Caco-2 (cell line): ENCODE measurements around the gene GTF2H2C. TPM values are rescaled to one million over a fixed set of nuclear protein-coding genes. Genes with fewer than 3 reads are reported as not detected.

Experiments used
- BruUV-seq: library from RNA; stranded (reverse); fragments of 400-500 nt; replicated peaks from 2 replicates; lab custom pipeline; 2021; lab: Mats Ljungman, UMichigan
- CTCF ChIA-PET: fragments of 300-600 bp; sonication (Branson Sonifier 250); formaldehyde crosslinking; loops from one replicate; lab custom pipeline; 2022; ENCODE audit warnings: antibody characterized with exemption; lab: Charles Lee
- POLR2A ChIA-PET: fragments of 300-600 bp; sonication (Branson Sonifier 250); formaldehyde crosslinking; loops from one replicate; lab custom pipeline; 2022; ENCODE audit warnings: antibody characterized with exemption; lab: Charles Lee
- DNase-seq, 2 experiments: peaks; one replicate each; pipeline versions ENCODE4 v3.0.0 to v3.0.0-alpha.2; 2020 to 2022
- H3K27me3 ChIP-seq: replicated peaks from 2 replicates; pipeline ENCODE4 v1.6.0; 2011; ENCODE audit warnings: low read length; ENCODE audit not compliant: control insufficient read depth, insufficient read depth
- H3K36me3 ChIP-seq: 2 replicates; pipeline ENCODE4 v1.5.1; 2011; ENCODE audit warnings: low read length; ENCODE audit not compliant: control insufficient read depth, insufficient read depth
- H3K4me1 ChIP-seq: fragments of 250-450 bp; sonication (Bioruptor Pico); 2 replicates; pipeline ENCODE4 v1.5.1; 2020; ENCODE audit warnings: mild to moderate bottlenecking
- H3K4me3 ChIP-seq: 2 replicates; pipeline ENCODE4 v1.5.1; 2011; ENCODE audit warnings: low read depth, mild to moderate bottlenecking, control low read depth, low read length
- H3K9me3 ChIP-seq: fragments of 250-450 bp; sonication (Bioruptor Pico); 2 replicates; pipeline ENCODE4 v1.5.1; 2020; ENCODE audit warnings: mild to moderate bottlenecking, moderate library complexity
- H3K27ac Mint-ChIP-seq: one replicate; pipeline ENCODE4 v1.8.0; 2022; ENCODE audit warnings: mixed read lengths; ENCODE audit not compliant: unreplicated experiment
- H3K27me3 Mint-ChIP-seq: one replicate; pipeline ENCODE4 v1.8.0; 2022; ENCODE audit warnings: mixed read lengths; ENCODE audit not compliant: insufficient read depth, unreplicated experiment
- H3K36me3 Mint-ChIP-seq: one replicate; pipeline ENCODE4 v1.8.0; 2022; ENCODE audit warnings: mild to moderate bottlenecking, mixed read lengths; ENCODE audit not compliant: insufficient read depth, unreplicated experiment
- H3K4me1 Mint-ChIP-seq: one replicate; pipeline ENCODE4 v1.8.0; 2022; ENCODE audit warnings: low read depth, mixed read lengths; ENCODE audit not compliant: unreplicated experiment
- H3K4me3 Mint-ChIP-seq: one replicate; pipeline ENCODE4 v1.8.0; 2022; ENCODE audit warnings: mild to moderate bottlenecking, moderate library complexity, mixed read lengths; ENCODE audit not compliant: unreplicated experiment
- H3K9me3 Mint-ChIP-seq: one replicate; pipeline ENCODE4 v1.8.0; 2022; ENCODE audit warnings: mixed read lengths; ENCODE audit not compliant: unreplicated experiment
- intact Hi-C: fragments of 100-400 bp; cut with micrococcal nuclease; formaldehyde crosslinking; loops from one replicate; pipeline ENCODE4 v1.10.0; 2022; ENCODE audit not compliant: unreplicated experiment
- total RNA-seq: library from RNA; stranded (reverse); gene quantifications from 2 replicates; pipeline ENCODE4 v1.2.3, GENCODE V29; 2022
- TF ChIP-seq, protein P1 (sequence below), 2 experiments: fragments of 200-600 bp in 1 of 2; IDR thresholded peaks; 1 replicate in 1 of 2; 2 replicates in 1 of 2; pipeline versions ENCODE4 v1.5.1 to v1.8.0; 2011 to 2022; ENCODE audit warnings: antibody characterized with exemption in 1 of 2, control low read depth in 1 of 2, inconsistent platforms in 1 of 2, low read depth in 1 of 2, low read length in 1 of 2, mild to moderate bottlenecking in 1 of 2, moderate library complexity in 1 of 2; ENCODE audit not compliant: insufficient read depth in 1 of 2, severe bottlenecking in 1 of 2, unreplicated experiment in 1 of 2

Gene GTF2H2C
- total RNA-seq, 1 experiment from 2014 or later = 44.8 TPM

DNA sequence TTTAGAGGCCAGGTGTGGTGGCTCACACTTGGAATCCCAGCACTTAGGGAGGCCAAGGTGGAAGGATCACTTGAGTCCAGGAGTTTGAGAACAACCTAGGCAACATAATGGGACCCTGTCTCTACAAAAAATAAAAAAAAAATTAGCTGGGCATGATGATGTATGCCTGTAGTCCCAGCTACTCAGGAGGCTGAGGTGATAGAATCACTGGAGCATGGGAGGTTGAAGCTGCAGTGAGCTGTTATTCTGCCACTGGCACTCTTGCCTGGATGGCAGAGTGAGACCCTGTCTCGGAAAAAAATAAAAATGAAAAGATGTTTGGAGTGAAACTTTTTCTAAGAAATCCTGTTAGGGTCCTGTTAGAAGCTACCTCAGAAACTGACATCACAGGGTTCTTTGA, 43.2 kb upstream of the GTF2H2C start:
- no peaks in the 10 kb centered on the region for H3K36me3 ChIP-seq
- TF ChIP-seq, protein P1, sequence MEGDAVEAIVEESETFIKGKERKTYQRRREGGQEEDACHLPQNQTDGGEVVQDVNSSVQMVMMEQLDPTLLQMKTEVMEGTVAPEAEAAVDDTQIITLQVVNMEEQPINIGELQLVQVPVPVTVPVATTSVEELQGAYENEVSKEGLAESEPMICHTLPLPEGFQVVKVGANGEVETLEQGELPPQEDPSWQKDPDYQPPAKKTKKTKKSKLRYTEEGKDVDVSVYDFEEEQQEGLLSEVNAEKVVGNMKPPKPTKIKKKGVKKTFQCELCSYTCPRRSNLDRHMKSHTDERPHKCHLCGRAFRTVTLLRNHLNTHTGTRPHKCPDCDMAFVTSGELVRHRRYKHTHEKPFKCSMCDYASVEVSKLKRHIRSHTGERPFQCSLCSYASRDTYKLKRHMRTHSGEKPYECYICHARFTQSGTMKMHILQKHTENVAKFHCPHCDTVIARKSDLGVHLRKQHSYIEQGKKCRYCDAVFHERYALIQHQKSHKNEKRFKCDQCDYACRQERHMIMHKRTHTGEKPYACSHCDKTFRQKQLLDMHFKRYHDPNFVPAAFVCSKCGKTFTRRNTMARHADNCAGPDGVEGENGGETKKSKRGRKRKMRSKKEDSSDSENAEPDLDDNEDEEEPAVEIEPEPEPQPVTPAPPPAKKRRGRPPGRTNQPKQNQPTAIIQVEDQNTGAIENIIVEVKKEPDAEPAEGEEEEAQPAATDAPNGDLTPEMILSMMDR (IDR thresholded peaks at IDR 0.05; ENCODE audit: insufficient read depth in 1 of 2, low read depth in 1 of 2, low read length in 1 of 2, severe bottlenecking in 1 of 2, unreplicated experiment in 1 of 2) = no peak
- H3K4me1 ChIP-seq = peaks cover 67% of the 10 kb centered on the region
- Mint-ChIP-seq H3K4me3 (no peak overlapping the region), H3K4me1 (peaks cover 20% of the 10 kb centered on the region), H3K9me3 (no peaks in the 10 kb centered on the region), H3K27ac (peak overlapping the region; percentile 74), H3K36me3 (peaks cover 85% of the 10 kb centered on the region), H3K27me3 (no peaks in the 10 kb centered on the region)
- DNase-seq = no peak
- H3K4me3 ChIP-seq = no peak overlapping the region
- intact Hi-C loops = loop anchor here (2.0 kb wide), 1 partner anchor 16 kb away; no protein-coding TSS in a partner anchor
- BruUV-seq = no TSS peak
- H3K27me3 ChIP-seq = no peaks in the 10 kb centered on the region
- ChIA-PET POLR2A (no interaction called here), CTCF (no interaction called here)
- H3K9me3 ChIP-seq = no peaks in the 10 kb centered on the region

GRCh38 chr5:69517763-69518212, 42.2 kb upstream of the GTF2H2C start:
- Histone ChIP-seq H3K27me3 (no peaks in the 10 kb centered on the region), H3K9me3 (no peaks in the 10 kb centered on the region), H3K36me3 (peaks cover 1% of the 10 kb centered on the region; the same call in 1 of the 2 replicates), H3K4me1 (peaks cover 64% of the 10 kb centered on the region), H3K4me3 (no peak overlapping the region)
- BruUV-seq = no TSS peak
- peaks cover 86% of the 10 kb centered on the region for H3K36me3 Mint-ChIP-seq
- H3K27me3 Mint-ChIP-seq = no peaks in the 10 kb centered on the region
- H3K9me3 Mint-ChIP-seq = no peaks in the 10 kb centered on the region
- DNase-seq = peak in 1 of 2 experiments; percentile 53
- ChIA-PET CTCF (no interaction called here), POLR2A (interaction anchor here (0.6 kb wide), 1 partner anchor 196 kb away, joined by 3 read pairs; no protein-coding TSS in a partner anchor)
- intact Hi-C loops = loop anchor here (1.0 to 2.0 kb wide), 2 partner anchors 11 to 17 kb away; no protein-coding TSS in a partner anchor
- H3K4me3 Mint-ChIP-seq = peak overlapping the region; percentile 35
- H3K4me1 Mint-ChIP-seq = peaks cover 21% of the 10 kb centered on the region
- H3K27ac Mint-ChIP-seq = peak overlapping the region; percentile 74
- TF ChIP-seq, protein P1 (IDR thresholded peaks at IDR 0.05; ENCODE audit: insufficient read depth in 1 of 2, low read depth in 1 of 2, low read length in 1 of 2, severe bottlenecking in 1 of 2, unreplicated experiment in 1 of 2) = no peak

DNA sequence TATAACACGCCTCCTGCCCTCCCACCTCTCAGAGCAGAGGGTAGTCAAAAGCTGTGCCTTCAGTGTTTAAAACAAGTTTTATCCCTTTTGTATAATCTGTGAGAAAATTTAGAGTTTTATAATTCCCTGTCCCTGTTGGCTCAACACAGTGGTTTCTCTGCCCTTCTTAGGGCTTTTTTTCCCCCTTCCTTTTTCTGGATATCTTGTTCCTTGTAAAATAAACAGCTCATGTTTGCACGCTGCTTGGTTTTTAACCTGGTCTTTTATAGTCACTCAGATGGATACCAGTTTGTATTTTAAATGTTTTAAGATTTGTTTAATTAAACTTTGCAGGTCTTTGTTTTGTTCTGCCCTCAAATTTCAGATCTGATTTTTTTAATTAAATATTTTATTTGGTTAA, 40.7 kb upstream of the GTF2H2C start:
- Histone ChIP-seq H3K36me3 (peaks cover 1% of the 10 kb centered on the region; the same call in 1 of the 2 replicates), H3K9me3 (no peaks in the 10 kb centered on the region), H3K4me3 (no peak overlapping the region), H3K4me1 (peaks cover 56% of the 10 kb centered on the region), H3K27me3 (no peaks in the 10 kb centered on the region)
- Mint-ChIP-seq H3K4me3 (no peak overlapping the region), H3K9me3 (no peaks in the 10 kb centered on the region), H3K27ac (peak overlapping the region; percentile 12), H3K4me1 (peaks cover 16% of the 10 kb centered on the region), H3K27me3 (no peaks in the 10 kb centered on the region), H3K36me3 (peaks cover 77% of the 10 kb centered on the region)
- intact Hi-C loops = no loop called here
- POLR2A ChIA-PET = interaction anchor here (0.6 to 1.1 kb wide), 2 partner anchors 65 to 67 kb away, joined by 3 to 4 read pairs; no protein-coding TSS in a partner anchor
- no TSS peak for BruUV-seq
- DNase-seq = no peak
- CTCF ChIA-PET = interaction anchor here (0.6 kb wide), 1 partner anchor 112 kb away, joined by 3 read pairs; no protein-coding TSS in a partner anchor
- TF ChIP-seq, protein P1 (IDR thresholded peaks at IDR 0.05; ENCODE audit: insufficient read depth in 1 of 2, low read depth in 1 of 2, low read length in 1 of 2, severe bottlenecking in 1 of 2, unreplicated experiment in 1 of 2) = no peak
